ENCODE measurements around the gene ASAP3. TPM values are rescaled to one million over a fixed set of nuclear protein-coding genes. Genes with fewer than 3 reads are reported as not detected.
A peak's percentile ranks its signal among the peaks of the same experiment; 100 is the strongest.

Gene ASAP3
- total and polyA plus RNA-seq, 12 donors: 22.4 to 122 (median 77.3) TPM

GRCh38 chr1:23521588-23521987, 37.6 kb upstream of the ASAP3 start:
- Histone ChIP-seq H3K4me1 (replicated peaks in 1 of 2) (no peaks in the 10 kb centered on the region), H3K36me3 (replicated peaks in 1 of 2) (no peaks in the 10 kb centered on the region), H3K9me3 (replicated peaks in 1 of 3) (no peaks in the 10 kb centered on the region), H3K27ac (no peak overlapping the region), H3K4me3 (no peak overlapping the region), H3K27me3 (no peaks in the 10 kb centered on the region)
- no peak for TF ChIP-seq POLR2A (IDR thresholded peaks at IDR 0.05)
- TF ChIP-seq, protein P1, sequence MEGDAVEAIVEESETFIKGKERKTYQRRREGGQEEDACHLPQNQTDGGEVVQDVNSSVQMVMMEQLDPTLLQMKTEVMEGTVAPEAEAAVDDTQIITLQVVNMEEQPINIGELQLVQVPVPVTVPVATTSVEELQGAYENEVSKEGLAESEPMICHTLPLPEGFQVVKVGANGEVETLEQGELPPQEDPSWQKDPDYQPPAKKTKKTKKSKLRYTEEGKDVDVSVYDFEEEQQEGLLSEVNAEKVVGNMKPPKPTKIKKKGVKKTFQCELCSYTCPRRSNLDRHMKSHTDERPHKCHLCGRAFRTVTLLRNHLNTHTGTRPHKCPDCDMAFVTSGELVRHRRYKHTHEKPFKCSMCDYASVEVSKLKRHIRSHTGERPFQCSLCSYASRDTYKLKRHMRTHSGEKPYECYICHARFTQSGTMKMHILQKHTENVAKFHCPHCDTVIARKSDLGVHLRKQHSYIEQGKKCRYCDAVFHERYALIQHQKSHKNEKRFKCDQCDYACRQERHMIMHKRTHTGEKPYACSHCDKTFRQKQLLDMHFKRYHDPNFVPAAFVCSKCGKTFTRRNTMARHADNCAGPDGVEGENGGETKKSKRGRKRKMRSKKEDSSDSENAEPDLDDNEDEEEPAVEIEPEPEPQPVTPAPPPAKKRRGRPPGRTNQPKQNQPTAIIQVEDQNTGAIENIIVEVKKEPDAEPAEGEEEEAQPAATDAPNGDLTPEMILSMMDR (IDR thresholded peaks at IDR 0.05): no peak
- peak in 1 of 7 donors; percentile 9 for DNase-seq
- intact Hi-C loops (cut with DNase I): no loop called here
- WGBS, 4 donors: 94 to 99% (median 96%) methylated on average over 9 to 16 of the region's 16 CpGs

DNA sequence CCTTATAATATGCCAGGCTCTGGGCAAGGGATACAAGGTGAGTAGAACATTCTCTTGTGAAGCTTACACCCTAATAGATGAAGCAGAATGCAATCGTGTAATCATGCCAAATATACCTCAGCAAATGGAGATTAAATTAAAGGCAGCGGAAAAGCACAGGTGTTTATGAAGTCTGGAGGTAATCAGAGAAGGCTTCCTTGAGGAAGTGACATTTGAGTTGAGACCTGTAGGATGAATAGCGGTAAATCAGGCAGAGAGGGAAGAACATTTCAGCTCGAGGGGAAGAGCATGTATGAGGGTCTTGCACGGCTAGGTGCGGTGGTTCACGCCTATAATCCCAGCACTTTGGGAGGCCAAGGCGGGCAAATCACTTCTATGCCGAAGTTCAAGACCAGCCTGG, 33.6 kb upstream of the ASAP3 start:
- intact Hi-C loops (cut with DNase I): no loop called here
- Histone ChIP-seq H3K4me1 (replicated peaks in 1 of 2) (no peaks in the 10 kb centered on the region), H3K36me3 (replicated peaks in 1 of 2) (no peaks in the 10 kb centered on the region), H3K9me3 (replicated peaks in 1 of 3) (no peaks in the 10 kb centered on the region), H3K27ac (no peak overlapping the region), H3K27me3 (no peaks in the 10 kb centered on the region), H3K4me3 (no peak overlapping the region)
- 90 to 96% (median 95%) methylated on average over 9 of the region's 9 CpGs for WGBS, 4 donors
- TF ChIP-seq POLR2A (IDR thresholded peaks at IDR 0.05): no peak
- TF ChIP-seq, protein P1 (IDR thresholded peaks at IDR 0.05): no peak
- no peak for DNase-seq

DNA sequence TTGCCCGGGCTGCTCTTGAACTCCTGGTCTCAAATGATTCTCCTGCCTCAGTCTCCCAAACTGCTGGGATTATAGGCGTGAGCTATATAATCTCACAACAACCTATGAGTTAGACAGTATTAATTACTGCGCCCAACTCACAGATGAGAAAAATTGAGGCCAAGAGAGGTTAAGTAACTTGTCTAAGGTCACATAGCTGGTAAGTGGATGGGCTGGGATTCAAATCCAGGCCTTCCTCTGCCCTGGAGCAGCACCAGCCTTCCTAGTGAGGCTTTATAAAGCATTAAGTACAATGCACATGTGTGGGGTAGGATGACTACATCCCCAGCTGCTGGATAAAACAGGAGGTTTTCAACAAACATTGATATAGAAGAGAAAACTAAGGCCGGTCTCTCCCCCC, 31.9 kb upstream of the ASAP3 start:
- TF ChIP-seq, protein P1 (IDR thresholded peaks at IDR 0.05): no peak
- TF ChIP-seq POLR2A (IDR thresholded peaks at IDR 0.05): no peak
- WGBS, 4 donors: 96 to 100% (median 99%) methylated on average over 3 to 4 of the region's 4 CpGs
- intact Hi-C loops (cut with DNase I): no loop called here

DNA sequence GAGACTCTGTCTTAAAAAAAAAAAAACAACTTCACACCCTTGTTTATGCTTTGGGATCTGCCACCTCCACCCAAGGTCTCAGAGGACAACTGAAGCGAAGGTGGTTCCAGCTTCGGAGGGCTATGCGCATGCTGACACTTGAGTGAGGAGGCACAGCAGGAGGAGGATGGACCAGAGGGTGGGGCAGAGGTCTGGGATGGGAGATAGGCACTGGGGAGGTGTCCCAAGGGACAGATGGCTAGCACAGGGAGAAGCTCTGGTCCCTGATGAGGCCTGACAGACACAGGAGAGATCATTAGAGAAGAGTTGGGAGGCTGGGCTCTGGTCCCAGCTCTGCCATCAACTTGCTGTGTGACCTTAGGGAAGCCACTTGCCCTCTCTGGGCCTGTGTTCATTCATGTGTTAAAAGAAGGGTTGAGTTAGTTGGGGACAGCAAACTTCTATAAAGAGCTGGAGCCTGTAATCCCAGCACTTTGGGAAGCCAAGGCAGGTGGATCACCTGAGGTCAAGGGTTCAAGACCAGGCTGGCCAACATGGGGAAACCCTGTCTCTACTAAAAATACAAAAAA, 30.2 kb upstream of the ASAP3 start:
- H3K36me3 ChIP-seq (replicated peaks in 1 of 2): no peaks in the 10 kb centered on the region
- WGBS, 4 donors: 92 to 100% (median 93%) methylated on average over 3 of the region's 3 CpGs
- DNase-seq: no peak
- H3K27ac ChIP-seq: no peak overlapping the region
- no peaks in the 10 kb centered on the region for H3K4me1 ChIP-seq (replicated peaks in 1 of 2)
- H3K9me3 ChIP-seq (replicated peaks in 1 of 3): no peaks in the 10 kb centered on the region
- no peak overlapping the region for H3K4me3 ChIP-seq
- TF ChIP-seq, protein P1 (IDR thresholded peaks at IDR 0.05): no peak
- no peak for TF ChIP-seq POLR2A (IDR thresholded peaks at IDR 0.05)
- intact Hi-C loops (cut with DNase I): no loop called here
- H3K27me3 ChIP-seq: no peaks in the 10 kb centered on the region

More for the DNA sequence above, 31.9 kb upstream of the ASAP3 start:
- H3K9me3 ChIP-seq (replicated peaks in 1 of 3): no peaks in the 10 kb centered on the region
- H3K36me3 ChIP-seq (replicated peaks in 1 of 2): no peaks in the 10 kb centered on the region
- H3K27me3 ChIP-seq: no peaks in the 10 kb centered on the region
- H3K4me3 ChIP-seq: no peak overlapping the region
- no peak overlapping the region for H3K27ac ChIP-seq
- DNase-seq: no peak
- no peaks in the 10 kb centered on the region for H3K4me1 ChIP-seq (replicated peaks in 1 of 2)

Measured in adrenal gland (tissue), 12 donors.